Measurements from ENCODE around the gene AIP.

AIP gene

GRCh38 chr11:67494371-67495233 lies 11.8 kb downstream of the AIP start:
- peak; percentile 57 for DNase-seq

GRCh38 chr11:67495234-67496005 lies 12.6 kb downstream of the AIP start:
- no peak for DNase-seq

- DNase-seq = no peak
Measured at GRCh38 chr11:67496113-67496512, 13.3 kb downstream of the AIP start.

- DNase-seq = no peak
Measured at GRCh38 chr11:67497656-67498291, 14.9 kb downstream of the AIP start.

GRCh38 chr11:67498544-67498972 lies 15.7 kb downstream of the AIP start:
- no peak for DNase-seq

GRCh38 chr11:67499808-67500483 lies 17.1 kb downstream of the AIP start:
- no peak for DNase-seq

- DNase-seq = no peak
Measured at GRCh38 chr11:67500484-67500821, 17.6 kb downstream of the AIP start.

GRCh38 chr11:67500831-67501715 lies 18.2 kb downstream of the AIP start:
- DNase-seq = no peak

GRCh38 chr11:67501854-67502253 lies 19.0 kb downstream of the AIP start:
- no peak for DNase-seq

- DNase-seq = no peak
Measured at GRCh38 chr11:67502328-67502979, 19.6 kb downstream of the AIP start.

- DNase-seq = no peak
Measured at GRCh38 chr11:67503119-67504004, 20.5 kb downstream of the AIP start.

- DNase-seq = peak; percentile 84
Measured at GRCh38 chr11:67504005-67504949, 21.5 kb downstream of the AIP start.

GRCh38 chr11:67504950-67505581 lies 22.2 kb downstream of the AIP start, which contains the start of gene PITPNM1:
TSS of gene PITPNM1 (minus strand) at chr11:67505363. CDS start at chr11:67504180, 1,183 bp downstream.
- DNase-seq = peak; percentile 93

GRCh38 chr11:67505605-67506396 lies 23.0 kb downstream of the AIP start:
- peak; percentile 99 for DNase-seq

GRCh38 chr11:67506426-67507051 lies 23.7 kb downstream of the AIP start:
- DNase-seq = no peak

GRCh38 chr11:67507242-67507863 lies 24.5 kb downstream of the AIP start:
- no peak for DNase-seq

All from 8988T (cell line).